CD4-positive, CD25-positive, alpha-beta regulatory T cell (primary cell): ENCODE results near the gene DNAJC13. TPM values are rescaled to one million over a fixed set of nuclear protein-coding genes. Genes with fewer than 3 reads are reported as not detected.
"Not testable (repeated sequence)": the region's sequence is repeated elsewhere in the genome, so short reads cannot be mapped to it uniquely, and the experiment has no call there.

Source experiments
- ATAC-seq, 2 donors: fragments of 150-1000 bp; cut with Tn5 transposase; one replicate each; pipeline ENCODE4 v1.10.0; 2021; ENCODE audit warnings: low read depth in 2 of 2, moderate number of reproducible peaks in 2 of 2, moderate library complexity in 1 of 2
- DNase-seq, 3 donors: peaks; one replicate each; pipeline versions ENCODE4 v3.0.0 to v3.0.0-alpha.2; 2012 to 2022; ENCODE audit warnings: mixed read lengths in 1 of 3
- H3K27ac ChIP-seq: one replicate; pipeline ENCODE4 v1.7.0; 2013; ENCODE audit warnings: mild to moderate bottlenecking, low read length; ENCODE audit not compliant: insufficient read depth, poor library complexity, severe bottlenecking
- H3K27me3 ChIP-seq: one replicate; pipeline ENCODE4 v1.7.0; 2013; ENCODE audit warnings: low read length; ENCODE audit not compliant: control insufficient read depth, insufficient read depth
- H3K36me3 ChIP-seq: one replicate; pipeline ENCODE4 v1.7.0; 2013; ENCODE audit warnings: mild to moderate bottlenecking, low read length, moderate library complexity; ENCODE audit not compliant: control insufficient read depth, insufficient read depth
- H3K4me1 ChIP-seq: 2 replicates; pipeline ENCODE4 v1.7.0; 2013; ENCODE audit warnings: mild to moderate bottlenecking, low read length; ENCODE audit not compliant: insufficient read depth, control insufficient read depth, poor library complexity, severe bottlenecking
- H3K4me3 ChIP-seq: one replicate; pipeline ENCODE4 v1.7.0; 2013; ENCODE audit warnings: low read depth, mild to moderate bottlenecking, low read length, moderate library complexity
- H3K9me3 ChIP-seq, 2 experiments: 1 replicate in 1 of 2; 2 replicates in 1 of 2; pipeline ENCODE4 v1.7.0; 2013; ENCODE audit warnings: low read length in 2 of 2, mild to moderate bottlenecking in 1 of 2, moderate library complexity in 1 of 2; ENCODE audit not compliant: control insufficient read depth in 2 of 2
- H3K27ac Mint-ChIP-seq, 3 donors: one replicate each; pipeline ENCODE4 v1.8.0; 2020 to 2022; ENCODE audit warnings: mild to moderate bottlenecking in 3 of 3, mixed read lengths in 3 of 3, moderate library complexity in 2 of 3
- H3K27me3 Mint-ChIP-seq: one replicate; pipeline ENCODE4 v1.8.0; 2022; ENCODE audit warnings: mild to moderate bottlenecking, mixed read lengths
- H3K36me3 Mint-ChIP-seq: one replicate; pipeline ENCODE4 v1.8.0; 2020; ENCODE audit warnings: mixed read lengths
- H3K4me1 Mint-ChIP-seq, 4 donors: one replicate each; pipeline ENCODE4 v1.8.0; 2020 to 2022; ENCODE audit warnings: mixed read lengths in 4 of 4, mild to moderate bottlenecking in 1 of 4
- H3K4me3 Mint-ChIP-seq, 4 donors: one replicate each; pipeline ENCODE4 v1.8.0; 2020 to 2022; ENCODE audit warnings: mild to moderate bottlenecking in 4 of 4, mixed read lengths in 4 of 4, moderate library complexity in 3 of 4
- H3K9me3 Mint-ChIP-seq, 7 donors: one replicate each; pipeline ENCODE4 v1.8.0; 2020 to 2022; ENCODE audit warnings: mixed read lengths in 7 of 7, mild to moderate bottlenecking in 3 of 7, moderate library complexity in 2 of 7
- polyA plus RNA-seq, 4 donors: library from polyadenylated mRNA; unstranded; fragments of 300-500 nt; fragmentation: Illumina TruSeq; gene quantifications; one replicate each; pipeline ENCODE4 v1.2.3, GENCODE V29; 2021
- total RNA-seq: library from RNA; stranded (reverse); gene quantifications from one replicate; pipeline ENCODE4 v1.2.3, GENCODE V29; 2022

Gene DNAJC13
- total and polyA plus RNA-seq, 5 donors from 2014 or later, result 7.1 to 29.4 (median 10.6) TPM

GRCh38 chr3:132380920-132381319, 36.4 kb upstream of the DNAJC13 start:
- ATAC-seq, result no peak
- Mint-ChIP-seq H3K27me3 (peaks cover 16% of the 10 kb centered on the region), H3K27ac (no peak overlapping the region)

GRCh38 chr3:132381348-132381944, 35.9 kb upstream of the DNAJC13 start:
- Mint-ChIP-seq H3K9me3 (peaks cover 0 to 3% (median 0%) of the 10 kb centered on the region in 7 donors), H3K27ac (no peak overlapping the region), H3K27me3 (peaks cover 19% of the 10 kb centered on the region), H3K36me3 (no peaks in the 10 kb centered on the region), H3K4me1 (peaks cover 0 to under 1% (median 0%) of the 10 kb centered on the region in 4 donors), H3K4me3 (no peak overlapping the region)
- Histone ChIP-seq H3K27ac (no peak overlapping the region), H3K27me3 (peaks cover 2% of the 10 kb centered on the region), H3K9me3 (no peaks in the 10 kb centered on the region), H3K4me3 (no peak overlapping the region), H3K36me3 (no peaks in the 10 kb centered on the region), H3K4me1 (no peaks in the 10 kb centered on the region)
- no peak for ATAC-seq
- DNase-seq, result no peak

More at GRCh38 chr3:132380920-132381319, 36.4 kb upstream of the DNAJC13 start:
- H3K36me3 ChIP-seq, result no peaks in the 10 kb centered on the region
- Mint-ChIP-seq H3K4me3 (no peak overlapping the region), H3K4me1 (no peaks in the 10 kb centered on the region), H3K9me3 (peaks cover 0 to 2% (median 0%) of the 10 kb centered on the region in 7 donors), H3K36me3 (no peaks in the 10 kb centered on the region)
- no peak overlapping the region for H3K4me3 ChIP-seq
- peaks cover 2% of the 10 kb centered on the region for H3K27me3 ChIP-seq
- no peak for DNase-seq
- no peaks in the 10 kb centered on the region for H3K4me1 ChIP-seq
- H3K27ac ChIP-seq, result no peak overlapping the region
- H3K9me3 ChIP-seq, result no peaks in the 10 kb centered on the region

- ATAC-seq, result no peak
- H3K4me1 ChIP-seq, result no peaks in the 10 kb centered on the region
- H3K27me3 ChIP-seq, result peaks cover 2% of the 10 kb centered on the region
- Mint-ChIP-seq H3K27me3 (peaks cover 21% of the 10 kb centered on the region), H3K4me1 (peaks cover 0 to 3% (median 0%) of the 10 kb centered on the region in 4 donors), H3K9me3 (peaks cover 0 to 5% (median 0%) of the 10 kb centered on the region in 7 donors), H3K36me3 (no peaks in the 10 kb centered on the region), H3K27ac (no peak overlapping the region), H3K4me3 (no peak overlapping the region)
- H3K36me3 ChIP-seq, result no peaks in the 10 kb centered on the region
- no peak for DNase-seq
- no peaks in the 10 kb centered on the region for H3K9me3 ChIP-seq
- no peak overlapping the region for H3K4me3 ChIP-seq
- H3K27ac ChIP-seq, result no peak overlapping the region
Observed at GRCh38 chr3:132382267-132382666, 35.0 kb upstream of the DNAJC13 start.

GRCh38 chr3:132382688-132383194, 34.6 kb upstream of the DNAJC13 start:
- no peak overlapping the region for H3K4me3 Mint-ChIP-seq
- ATAC-seq, result no peak

GRCh38 chr3:132386259-132386658, 31.0 kb upstream of the DNAJC13 start:
- no peaks in the 10 kb centered on the region for H3K9me3 ChIP-seq
- peaks cover 0 to 3% (median 0%) of the 10 kb centered on the region in 4 donors for H3K4me1 Mint-ChIP-seq

More at GRCh38 chr3:132382688-132383194, 34.6 kb upstream of the DNAJC13 start:
- no peaks in the 10 kb centered on the region for H3K4me1 ChIP-seq
- peaks cover 21% of the 10 kb centered on the region for H3K27me3 Mint-ChIP-seq
- H3K27me3 ChIP-seq, result peaks cover 2% of the 10 kb centered on the region
- peaks cover 0 to 5% (median 0%) of the 10 kb centered on the region in 7 donors for H3K9me3 Mint-ChIP-seq
- no peak overlapping the region for H3K4me3 ChIP-seq
- H3K36me3 ChIP-seq, result no peaks in the 10 kb centered on the region
- H3K9me3 ChIP-seq, result no peaks in the 10 kb centered on the region
- H3K36me3 Mint-ChIP-seq, result no peaks in the 10 kb centered on the region
- H3K27ac Mint-ChIP-seq, result no peak overlapping the region
- H3K4me1 Mint-ChIP-seq, result peaks cover 0 to 3% (median 0%) of the 10 kb centered on the region in 4 donors
- no peak overlapping the region for H3K27ac ChIP-seq
- no peak for DNase-seq

GRCh38 chr3:132392675-132393074, 24.6 kb upstream of the DNAJC13 start:
- not testable (repeated sequence) for H3K27ac Mint-ChIP-seq, DNase-seq, H3K4me3 ChIP-seq, H3K27me3 ChIP-seq, H3K4me1 Mint-ChIP-seq, H3K27ac ChIP-seq, H3K4me1 ChIP-seq, ATAC-seq, H3K36me3 ChIP-seq, H3K9me3 ChIP-seq, H3K9me3 Mint-ChIP-seq, H3K36me3 Mint-ChIP-seq, H3K4me3 Mint-ChIP-seq
- H3K27me3 Mint-ChIP-seq, result peaks cover 33% of the 10 kb centered on the region

More at GRCh38 chr3:132386259-132386658, 31.0 kb upstream of the DNAJC13 start:
- ATAC-seq (no peak), DNase-seq (no peak)
- H3K4me1 ChIP-seq, result no peaks in the 10 kb centered on the region
- H3K27ac Mint-ChIP-seq, result no peak overlapping the region
- H3K36me3 ChIP-seq, result no peaks in the 10 kb centered on the region
- H3K4me3 ChIP-seq, result no peak overlapping the region
- H3K36me3 Mint-ChIP-seq, result no peaks in the 10 kb centered on the region
- peaks cover 2% of the 10 kb centered on the region for H3K27me3 ChIP-seq
- H3K9me3 Mint-ChIP-seq, result peaks cover 0 to 5% (median 0%) of the 10 kb centered on the region in 7 donors
- H3K27me3 Mint-ChIP-seq, result peaks cover 21% of the 10 kb centered on the region
- H3K27ac ChIP-seq, result no peak overlapping the region
- H3K4me3 Mint-ChIP-seq, result no peak overlapping the region

GRCh38 chr3:132394320-132394719, 23.0 kb upstream of the DNAJC13 start:
- peaks cover 0 to 1% of the 10 kb centered on the region in 2 experiments for H3K9me3 ChIP-seq
- H3K27ac ChIP-seq, result no peak overlapping the region
- no peak overlapping the region for H3K4me3 ChIP-seq
- no peaks in the 10 kb centered on the region for H3K4me1 ChIP-seq
- no peak for DNase-seq
- no peak overlapping the region for H3K4me3 Mint-ChIP-seq
- H3K27ac Mint-ChIP-seq, result no peak overlapping the region
- no peak for ATAC-seq
- no peaks in the 10 kb centered on the region for H3K36me3 ChIP-seq
- H3K36me3 Mint-ChIP-seq, result no peaks in the 10 kb centered on the region
- peaks cover 0 to 5% (median 0%) of the 10 kb centered on the region in 7 donors for H3K9me3 Mint-ChIP-seq
- peaks cover 35% of the 10 kb centered on the region for H3K27me3 Mint-ChIP-seq
- H3K27me3 ChIP-seq, result peaks cover 4% of the 10 kb centered on the region
- no peaks in the 10 kb centered on the region for H3K4me1 Mint-ChIP-seq

GRCh38 chr3:132395126-132395525, 22.2 kb upstream of the DNAJC13 start:
- Mint-ChIP-seq H3K9me3 (peaks cover 0 to 5% (median 0%) of the 10 kb centered on the region in 7 donors), H3K36me3 (no peaks in the 10 kb centered on the region), H3K4me1 (no peaks in the 10 kb centered on the region), H3K27ac (no peak overlapping the region), H3K27me3 (peaks cover 41% of the 10 kb centered on the region), H3K4me3 (no peak overlapping the region)
- no peak for ATAC-seq
- Histone ChIP-seq H3K4me1 (no peaks in the 10 kb centered on the region), H3K27ac (no peak overlapping the region), H3K27me3 (peaks cover 5% of the 10 kb centered on the region), H3K9me3 (peaks cover 0 to 1% of the 10 kb centered on the region in 2 experiments), H3K36me3 (no peaks in the 10 kb centered on the region), H3K4me3 (no peak overlapping the region)
- no peak for DNase-seq
